DND-41 (cell line): ENCODE results near the gene RMI2.
A peak's percentile ranks its signal among the peaks of the same experiment; 100 is the strongest.

Source experiments
- ATAC-seq: fragments of 200-7000 bp; cut with Tn5 transposase; 3 replicates; pipeline ENCODE4 v1.9.1; 2021; ENCODE audit warnings: low read depth; ENCODE audit not compliant: insufficient read depth
- DNase-seq: peaks from one replicate; pipeline ENCODE4 v3.0.0-alpha.2; 2020
- H2AFZ ChIP-seq: 2 replicates; pipeline ENCODE4 v1.6.0; 2012; ENCODE audit warnings: low read depth, low read length
- H3K27ac ChIP-seq: 2 replicates; pipeline ENCODE4 v1.5.1; 2012; ENCODE audit warnings: low read length, inconsistent platforms
- H3K27me3 ChIP-seq: fragments of 200-600 bp; sonication (generic); 2 replicates; pipeline ENCODE4 v1.6.0; 2012; ENCODE audit warnings: low read length, mild to moderate bottlenecking, inconsistent platforms; ENCODE audit not compliant: insufficient read depth, poor library complexity
- H3K36me3 ChIP-seq: 2 replicates; pipeline ENCODE4 v1.5.1; 2012; ENCODE audit warnings: low read length, inconsistent platforms; ENCODE audit not compliant: insufficient read depth
- H3K4me1 ChIP-seq: 2 replicates; pipeline ENCODE4 v1.5.1; 2012; ENCODE audit warnings: mild to moderate bottlenecking, low read length; ENCODE audit not compliant: insufficient read depth
- H3K4me2 ChIP-seq: 2 replicates; pipeline ENCODE4 v1.6.0; 2012; ENCODE audit warnings: mild to moderate bottlenecking, moderate library complexity, low read length, inconsistent platforms; ENCODE audit not compliant: insufficient read depth
- H3K4me3 ChIP-seq, 2 experiments: fragments of 200-600 bp in 1 of 2; shearing (Covaris generic) in 1 of 2; 2 replicates each; pipeline ENCODE4 v1.5.1; 2012 to 2016; ENCODE audit warnings: inconsistent platforms in 2 of 2, low read length in 2 of 2, mild to moderate bottlenecking in 2 of 2, low read depth in 1 of 2, moderate library complexity in 1 of 2
- H3K79me2 ChIP-seq: 2 replicates; pipeline ENCODE4 v1.6.0; 2012; ENCODE audit warnings: low read length, inconsistent platforms; ENCODE audit not compliant: insufficient read depth
- H3K9ac ChIP-seq: 2 replicates; pipeline ENCODE4 v1.6.0; 2012; ENCODE audit warnings: low read depth, mild to moderate bottlenecking, inconsistent platforms, low read length, moderate library complexity
- H3K9me3 ChIP-seq: 2 replicates; pipeline ENCODE4 v1.5.1; 2012; ENCODE audit warnings: low read length, moderate library complexity, mild to moderate bottlenecking, inconsistent platforms; ENCODE audit not compliant: insufficient read depth, severe bottlenecking
- H4K20me1 ChIP-seq: 2 replicates; pipeline ENCODE4 v1.6.0; 2012; ENCODE audit warnings: low read length; ENCODE audit not compliant: insufficient read depth
- EZH2 ChIP-seq: IDR thresholded peaks from 3 replicates; pipeline ENCODE4 v1.6.1; 2012; ENCODE audit warnings: borderline replicate concordance, low read depth, mild to moderate bottlenecking, moderate library complexity, low read length, inconsistent platforms; ENCODE audit not compliant: severe bottlenecking
- TF ChIP-seq, protein P1 (sequence below): IDR thresholded peaks from 2 replicates; pipeline ENCODE4 v1.5.1; 2012; ENCODE audit warnings: borderline replicate concordance, low read length, moderate library complexity, mild to moderate bottlenecking; ENCODE audit not compliant: poor library complexity, severe bottlenecking; ENCODE audit errors: extremely low read depth

Gene RMI2

DNA sequence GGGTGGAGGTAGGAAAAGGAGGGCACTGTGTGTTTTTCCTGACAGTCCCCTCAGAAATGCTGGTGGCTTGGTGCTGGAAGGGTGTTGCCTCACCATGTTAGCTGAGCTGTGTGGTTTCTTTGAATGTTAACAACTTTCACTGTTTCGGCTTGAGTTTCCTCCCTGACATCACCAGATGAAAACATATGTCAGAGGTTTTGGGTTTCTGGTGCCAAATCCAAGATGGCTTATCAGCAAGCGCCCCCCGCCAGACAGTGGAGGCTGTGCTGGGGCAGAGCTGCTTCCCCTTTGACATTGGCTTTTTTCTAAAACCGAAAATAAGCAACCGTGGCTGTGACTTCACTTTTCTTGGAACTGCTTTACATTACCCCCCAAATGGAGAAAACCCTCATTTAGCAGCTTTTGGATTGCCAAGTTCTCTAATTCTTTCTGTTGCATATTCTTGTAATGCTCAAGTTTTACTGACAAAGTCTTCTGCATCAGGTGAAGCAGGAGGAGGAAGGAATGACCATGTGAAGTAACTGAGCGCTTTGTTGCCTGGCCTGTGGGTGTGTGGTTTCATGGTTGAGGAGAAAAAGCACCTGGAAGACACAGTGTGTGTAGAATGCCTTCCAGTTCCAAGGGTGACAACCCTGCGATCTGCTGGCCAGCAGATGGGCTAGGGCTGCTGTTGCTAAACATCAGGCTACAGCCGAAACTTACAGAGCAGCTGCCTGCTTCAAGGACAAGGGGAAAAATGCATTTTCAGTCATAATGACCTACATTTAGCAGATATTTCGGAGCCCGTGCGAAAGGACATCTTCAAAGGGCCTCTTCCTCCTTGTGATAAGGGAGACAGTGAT, 9.7 kb downstream of the RMI2 start:
- H4K20me1 ChIP-seq = peaks cover 61% of the 10 kb centered on the region
- peak; percentile 87 for ATAC-seq
- no peaks in the 10 kb centered on the region for H3K27me3 ChIP-seq
- H3K4me3 ChIP-seq = peak overlapping the region in 1 of 2 experiments; percentile 12; a peak in 1 of 4 replicates
- DNase-seq = peak; percentile 87
- H3K9me3 ChIP-seq = no peaks in the 10 kb centered on the region
- peak overlapping the region; percentile 70 for H3K27ac ChIP-seq
- H3K4me2 ChIP-seq = peak overlapping the region; percentile 43
- peak overlapping the region; percentile 21 for H3K9ac ChIP-seq
- H2AFZ ChIP-seq = no peak overlapping the region
- peaks cover 37% of the 10 kb centered on the region for H3K36me3 ChIP-seq
- TF ChIP-seq EZH2 = no peak
- TF ChIP-seq, protein P1, sequence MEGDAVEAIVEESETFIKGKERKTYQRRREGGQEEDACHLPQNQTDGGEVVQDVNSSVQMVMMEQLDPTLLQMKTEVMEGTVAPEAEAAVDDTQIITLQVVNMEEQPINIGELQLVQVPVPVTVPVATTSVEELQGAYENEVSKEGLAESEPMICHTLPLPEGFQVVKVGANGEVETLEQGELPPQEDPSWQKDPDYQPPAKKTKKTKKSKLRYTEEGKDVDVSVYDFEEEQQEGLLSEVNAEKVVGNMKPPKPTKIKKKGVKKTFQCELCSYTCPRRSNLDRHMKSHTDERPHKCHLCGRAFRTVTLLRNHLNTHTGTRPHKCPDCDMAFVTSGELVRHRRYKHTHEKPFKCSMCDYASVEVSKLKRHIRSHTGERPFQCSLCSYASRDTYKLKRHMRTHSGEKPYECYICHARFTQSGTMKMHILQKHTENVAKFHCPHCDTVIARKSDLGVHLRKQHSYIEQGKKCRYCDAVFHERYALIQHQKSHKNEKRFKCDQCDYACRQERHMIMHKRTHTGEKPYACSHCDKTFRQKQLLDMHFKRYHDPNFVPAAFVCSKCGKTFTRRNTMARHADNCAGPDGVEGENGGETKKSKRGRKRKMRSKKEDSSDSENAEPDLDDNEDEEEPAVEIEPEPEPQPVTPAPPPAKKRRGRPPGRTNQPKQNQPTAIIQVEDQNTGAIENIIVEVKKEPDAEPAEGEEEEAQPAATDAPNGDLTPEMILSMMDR = peak; percentile 44
- peaks cover 37% of the 10 kb centered on the region for H3K79me2 ChIP-seq
- H3K4me1 ChIP-seq = peaks cover 35% of the 10 kb centered on the region

- DNase-seq = no peak
- H3K9me3 ChIP-seq = no peaks in the 10 kb centered on the region
- H3K9ac ChIP-seq = no peak overlapping the region
- H3K27me3 ChIP-seq = no peaks in the 10 kb centered on the region
- H3K79me2 ChIP-seq = peaks cover 30% of the 10 kb centered on the region
- peak overlapping the region; percentile 43; the same call in 1 of the 2 replicates for H3K4me2 ChIP-seq
- H3K27ac ChIP-seq = peak overlapping the region; percentile 70
- no peak for ATAC-seq
- H3K36me3 ChIP-seq = peaks cover 31% of the 10 kb centered on the region
- H3K4me1 ChIP-seq = peaks cover 43% of the 10 kb centered on the region
- no peak overlapping the region for H3K4me3 ChIP-seq
- no peak overlapping the region for H2AFZ ChIP-seq
- H4K20me1 ChIP-seq = peaks cover 62% of the 10 kb centered on the region
- no peak for TF ChIP-seq EZH2
- TF ChIP-seq, protein P1 = no peak
Observed at GRCh38 chr16:11355862-11356261, 10.6 kb downstream of the RMI2 start.

DNA sequence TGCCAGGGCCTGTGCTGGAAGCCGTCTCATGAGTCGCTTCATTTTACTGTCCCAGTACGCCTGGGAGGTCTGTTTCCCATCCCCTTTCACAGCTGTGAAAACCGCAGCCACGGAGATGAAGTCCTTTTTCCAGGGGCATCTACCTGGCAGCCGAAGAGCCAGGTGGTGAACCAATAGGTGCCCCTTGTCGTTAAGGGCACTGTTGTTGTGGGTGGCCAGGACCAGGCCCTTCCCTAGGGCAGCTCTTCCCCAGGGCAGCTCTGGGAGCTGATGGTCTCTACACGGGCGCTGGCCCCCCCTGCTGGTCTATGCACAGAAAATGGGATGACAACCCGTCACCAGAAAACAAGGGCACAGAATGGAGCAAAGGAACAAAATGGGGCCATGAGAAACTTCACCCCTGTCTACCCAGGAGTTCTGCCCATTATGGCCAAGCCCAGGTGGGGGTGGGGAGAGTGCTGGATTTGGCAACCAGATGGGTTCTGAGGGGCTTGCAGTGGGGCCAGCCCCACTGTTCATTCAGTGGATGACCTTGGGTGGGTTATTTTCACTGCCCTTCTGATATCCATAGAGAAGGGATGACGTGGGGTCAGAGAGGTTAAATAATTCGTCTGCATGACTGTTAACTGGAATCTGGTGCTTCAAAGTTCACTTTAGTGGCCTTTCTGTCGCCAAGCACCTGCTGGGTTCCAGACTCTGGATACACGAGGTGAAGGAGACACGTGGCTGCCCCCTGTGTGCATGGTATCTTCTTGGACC, 11.5 kb downstream of the RMI2 start:
- H2AFZ ChIP-seq = no peak overlapping the region
- H3K36me3 ChIP-seq = peaks cover 23% of the 10 kb centered on the region
- no peak overlapping the region for H3K4me2 ChIP-seq
- H4K20me1 ChIP-seq = peaks cover 58% of the 10 kb centered on the region
- DNase-seq (peak; percentile 59), ATAC-seq (no peak)
- peaks cover 23% of the 10 kb centered on the region for H3K79me2 ChIP-seq
- no peak overlapping the region for H3K27ac ChIP-seq
- TF ChIP-seq, protein P1 = peak; percentile 69
- no peak for TF ChIP-seq EZH2
- peaks cover 52% of the 10 kb centered on the region for H3K4me1 ChIP-seq
- no peak overlapping the region for H3K9ac ChIP-seq
- no peaks in the 10 kb centered on the region for H3K9me3 ChIP-seq
- H3K27me3 ChIP-seq = no peaks in the 10 kb centered on the region
- no peak overlapping the region for H3K4me3 ChIP-seq
